Heart left ventricle (tissue), 16 donors: Measurements from ENCODE around the gene CDH2. TPM values are rescaled to one million over a fixed set of nuclear protein-coding genes. Genes with fewer than 3 reads are reported as not detected.

Experiments used
- ATAC-seq, 4 donors: fragments of 200-7000 bp; cut with Tn5 transposase; one replicate each; pipeline ENCODE4 v1.9.1; 2020 to 2022; ENCODE audit warnings: moderate library complexity in 4 of 4, mild to moderate bottlenecking in 3 of 4, moderate number of reproducible peaks in 1 of 4
- DNase-seq, 5 donors: peaks; one replicate each; pipeline ENCODE4 v3.0.0-alpha.2; 2020
- H3K27ac ChIP-seq, 12 donors: fragments of 200-600 bp; sonication (generic) in 4 of 12; one replicate each; pipeline versions ENCODE4 v1.5.0 to v1.8.0; 2016 to 2022; ENCODE audit warnings: mild to moderate bottlenecking in 2 of 12
- H3K27me3 ChIP-seq, 9 donors: fragments of 200-600 bp; sonication (generic) in 2 of 9; one replicate each; pipeline versions ENCODE4 v1.5.1 to v1.8.0; 2016 to 2022; ENCODE audit warnings: mild to moderate bottlenecking in 3 of 9
- H3K36me3 ChIP-seq, 9 donors: fragments of 200-600 bp; sonication (generic) in 2 of 9; one replicate each; pipeline versions ENCODE4 v1.5.0 to v1.8.0; 2018 to 2022; ENCODE audit warnings: mild to moderate bottlenecking in 2 of 9
- H3K4me1 ChIP-seq, 12 donors: fragments of 200-600 bp; sonication (generic) in 4 of 12; one replicate each; pipeline versions ENCODE4 v1.5.0 to v1.8.0; 2016 to 2022; ENCODE audit warnings: mild to moderate bottlenecking in 3 of 12
- H3K4me3 ChIP-seq, 12 donors: fragments of 200-600 bp; sonication (generic) in 4 of 12; one replicate each; pipeline versions ENCODE4 v1.5.0 to v1.8.0; 2017 to 2022; ENCODE audit warnings: mild to moderate bottlenecking in 9 of 12, moderate library complexity in 4 of 12
- H3K9me3 ChIP-seq, 12 donors: fragments of 200-600 bp; sonication (generic) in 4 of 12; one replicate each; pipeline versions ENCODE4 v1.5.0 to v1.8.0; 2016 to 2022; ENCODE audit warnings: mild to moderate bottlenecking in 1 of 12
- CTCF ChIP-seq, 12 donors: fragments of 200-600 bp; sonication (generic) in 4 of 12; IDR thresholded peaks; one replicate each; pipeline versions ENCODE4 v1.5.0 to v1.8.0; 2018 to 2022; ENCODE audit warnings: antibody characterized with exemption in 12 of 12, mild to moderate bottlenecking in 5 of 12
- POLR2A ChIP-seq, 2 donors: fragments of 450-650 bp; IDR thresholded peaks; one replicate each; pipeline ENCODE4 v1.6.1; 2017; ENCODE audit warnings: antibody characterized with exemption in 2 of 2, mild to moderate bottlenecking in 2 of 2, moderate library complexity in 2 of 2
- WGBS, 4 donors: extraction: QIAGEN DNeasy Blood & Tissue Kit in 2 of 4; methylation state at CpG; one replicate each; pipeline versions ENCODE4 v1.1.5 to v1.1.7; 2013 to 2018; 5-methylcytosine and 5-hydroxymethylcytosine counted together
- intact Hi-C, 10 donors: fragments of 100-400 bp; cut with DNase I; formaldehyde crosslinking; loops; one replicate each; pipeline versions ENCODE4 v1.11.1 to v1.14.2; 2022
- polyA plus RNA-seq, 2 donors: library from polyadenylated mRNA; stranded (reverse); fragments of 200-250 nt; gene quantifications; one replicate each; pipeline ENCODE4 v1.2.3, GENCODE V29; 2013
- total RNA-seq, 9 donors: library from RNA; depleted of rRNA in 2 of 9; stranded (reverse); fragments of >200 nt in 2 of 9; fragmentation: NEBNext Ultra II Directional in 3 of 9; extraction: Animal tissue kit (Norgen Biotek cat#: 25700) in 3 of 9; gene quantifications; one replicate each; pipeline versions ENCODE4 v1.1.0 to v1.2.4, GENCODE V29; 2016 to 2023
- donor health status: ischemic (EF 13 %, LVEDD 7.1; RV severe dilation, severe dysfunction).
- donor health status: healthy with polysubstance abuse.
- donor health status: DM: no; HTN: yes; CAD: no.
- donor health status: DM: no; HTN: no; CAD: no.
- donor health status: ischemic (EF 25% LVEDD 6.9; RV normal size, moderate dysfunction).
- donor health status: ischemic (EF 25% LVEDD 5.7; RV mildly dilated, moderate dysfunction).
- donor health status: healthy.
- donor health status: DM: yes; HTN: yes; CAD: no.
- donor health status: ischemic (EF 35%, LVEDD 5.7; RV mildly dilated, moderate dysfunction).
- donor health status: nonischemic (EF 11% LVEDD 7.7; RV severe dilation, severe dysfunction).
- donor health status: DM: yes; HTN: yes; CAD: no.
- donor health status: PGD.
- donor health status: ischemic (EF 29% LVEDD 5.4; RV normal size, mild dysfunction).
- donor health status: nonischemic (EF 23%, LVEDD 6.1; RV moderate dilation, normal function).

CDH2 gene
- total and polyA plus RNA-seq, 11 donors = 62.5 to 594 (median 386) TPM

- 80 to 93% (median 84%) methylated on average over 2 of the region's 2 CpGs for WGBS, 4 donors
- no peaks in the 10 kb centered on the region for H3K9me3 ChIP-seq
- no peak overlapping the region for H3K4me3 ChIP-seq
- H3K27ac ChIP-seq = no peak overlapping the region
- peaks cover 0 to 29% (median 7%) of the 10 kb centered on the region in 12 donors for H3K4me1 ChIP-seq
- H3K27me3 ChIP-seq = no peaks in the 10 kb centered on the region
- intact Hi-C loops = loop anchor here in 2 of 10 donors (10.0 kb wide), 2 partner anchors 113 to 183 kb away; partner anchors contain the start of gene CDH2 (in 1 of the 2)
- peaks cover 0 to 63% (median 4%) of the 10 kb centered on the region in 9 donors for H3K36me3 ChIP-seq
- ATAC-seq (no peak), DNase-seq (no peak)
- TF ChIP-seq CTCF (IDR thresholded peaks at IDR 0.05) = no peak
- TF ChIP-seq POLR2A (IDR thresholded peaks at IDR 0.05) = no peak
These were observed 185.5 kb downstream of the CDH2 start for GRCh38 chr18:27991391-27991790.

GRCh38 chr18:27985832-27986231 is 191.1 kb downstream of the CDH2 start:
- DNase-seq (no peak), ATAC-seq (peak in 1 of 4 donors; percentile 48)
- H3K9me3 ChIP-seq = no peaks in the 10 kb centered on the region
- H3K4me3 ChIP-seq = no peak overlapping the region
- no peak overlapping the region for H3K27ac ChIP-seq
- H3K27me3 ChIP-seq = no peaks in the 10 kb centered on the region
- no peak for TF ChIP-seq POLR2A (IDR thresholded peaks at IDR 0.05)
- peaks cover 0 to 7% (median 0%) of the 10 kb centered on the region in 12 donors for H3K4me1 ChIP-seq
- WGBS, 4 donors = 81 to 86% (median 82%) methylated on average over 7 of the region's 7 CpGs
- intact Hi-C loops = loop anchor here in 1 of 10 donors (10.0 kb wide), 1 partner anchor 69 kb away; no protein-coding TSS in a partner anchor
- H3K36me3 ChIP-seq = peaks cover 0 to 89% (median 3%) of the 10 kb centered on the region in 9 donors

- peaks cover 0 to 84% (median 3%) of the 10 kb centered on the region in 9 donors for H3K36me3 ChIP-seq
- no peak for DNase-seq
- H3K4me1 ChIP-seq = peaks cover 0 to 4% (median 0%) of the 10 kb centered on the region in 12 donors
- no peak for ATAC-seq
- no peak overlapping the region for H3K27ac ChIP-seq
- intact Hi-C loops = loop anchor here in 1 of 10 donors (10.0 kb wide), 1 partner anchor 71 kb away; no protein-coding TSS in a partner anchor
- TF ChIP-seq POLR2A (IDR thresholded peaks at IDR 0.05) = no peak
- no peak for TF ChIP-seq CTCF (IDR thresholded peaks at IDR 0.05)
- no peak overlapping the region for H3K4me3 ChIP-seq
- H3K9me3 ChIP-seq = no peaks in the 10 kb centered on the region
- H3K27me3 ChIP-seq = no peaks in the 10 kb centered on the region
These were observed 193.2 kb downstream of the CDH2 start for GRCh38 chr18:27983780-27984179.

GRCh38 chr18:27976806-27977408 is 200.0 kb downstream of the CDH2 start:
- 52 to 61% (median 54%) methylated on average over 7 of the region's 7 CpGs for whole genome bisulfite sequencing, 4 donors
- Histone ChIP-seq H3K4me3 (no peak overlapping the region), H3K36me3 (peaks cover 0 to 58% (median 2%) of the 10 kb centered on the region in 9 donors), H3K27ac (peak overlapping the region in 5 of 12 donors; percentile 18 to 49 (median 22)), H3K9me3 (no peaks in the 10 kb centered on the region), H3K27me3 (no peaks in the 10 kb centered on the region), H3K4me1 (peaks cover 0 to 24% (median 0%) of the 10 kb centered on the region in 12 donors)
- no peak for TF ChIP-seq POLR2A (IDR thresholded peaks at IDR 0.05)
- no peak for TF ChIP-seq CTCF (IDR thresholded peaks at IDR 0.05)
- peak in 3 of 4 donors; percentile 46 to 61 (median 51) for ATAC-seq
- no peak for DNase-seq
- intact Hi-C loops = no loop called here
